ENCODE data around the gene MAP1S.

- TF ChIP-seq CTCF (IDR thresholded peaks at IDR 0.05; ENCODE audit: low read depth, low read length) = no peak
- TF ChIP-seq EZH2phosphoT487 (IDR thresholded peaks at IDR 0.05; ENCODE audit: low read depth) = no peak
These were observed 36.2 kb downstream of the MAP1S start for GRCh38 chr19:17755443-17755890.
